GM19043 (cell line): Measurements from ENCODE around the gene TMEM147.

ENCODE experiments used
- ATAC-seq: cut with Tn5 transposase; IDR thresholded peaks from one replicate; pipeline ENCODE4 v1.9.1; 2021; ENCODE audit warnings: low read depth; ENCODE audit not compliant: unreplicated experiment

The TMEM147 gene

DNA sequence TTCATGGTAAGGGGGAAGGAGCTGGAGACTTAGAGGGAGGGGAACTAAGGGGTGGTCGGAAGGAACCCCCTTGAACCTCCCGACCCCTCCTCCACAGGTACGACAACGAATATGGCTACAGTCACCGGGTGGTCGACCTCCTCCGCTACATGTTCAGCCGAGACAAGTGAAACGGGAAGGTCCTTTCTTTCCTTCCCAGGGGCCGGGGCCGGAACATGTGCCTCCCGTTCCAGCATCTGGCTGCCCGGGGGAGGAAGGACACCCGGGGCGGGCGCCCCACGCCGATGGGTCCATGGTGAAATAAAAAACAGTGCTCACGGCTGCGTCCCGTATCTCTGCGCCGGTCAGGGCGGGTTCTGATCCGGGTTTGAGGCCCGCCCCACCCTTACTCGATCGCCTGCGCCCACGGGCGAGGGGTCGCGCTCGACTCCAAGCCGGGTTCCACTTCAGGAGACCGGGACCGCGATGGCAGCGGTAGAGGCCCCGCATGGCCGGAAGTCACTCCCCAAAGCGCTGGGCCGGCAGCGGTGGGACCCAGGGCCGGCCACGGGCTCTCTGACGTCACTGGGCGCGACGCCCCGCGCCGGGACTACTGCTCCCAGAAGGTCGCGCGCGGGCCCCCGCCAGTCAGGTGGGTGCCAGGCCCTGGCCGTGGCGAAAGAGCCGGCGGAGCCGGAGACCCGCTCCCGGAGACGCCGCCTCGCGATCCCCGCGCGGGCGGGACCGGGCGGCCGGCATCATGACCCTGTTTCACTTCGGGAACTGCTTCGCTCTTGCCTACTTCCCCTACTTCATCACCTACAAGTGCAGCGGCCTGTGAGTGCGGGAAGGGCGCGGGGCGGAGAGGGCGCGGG lies at the start of gene TMEM147:
Gene TMEM147 (plus strand): TSS at position 626 of the 854 bp plus-strand sequence. CDS start 114 bp downstream, at position 740.
- peak; percentile 81 for ATAC-seq

DNA sequence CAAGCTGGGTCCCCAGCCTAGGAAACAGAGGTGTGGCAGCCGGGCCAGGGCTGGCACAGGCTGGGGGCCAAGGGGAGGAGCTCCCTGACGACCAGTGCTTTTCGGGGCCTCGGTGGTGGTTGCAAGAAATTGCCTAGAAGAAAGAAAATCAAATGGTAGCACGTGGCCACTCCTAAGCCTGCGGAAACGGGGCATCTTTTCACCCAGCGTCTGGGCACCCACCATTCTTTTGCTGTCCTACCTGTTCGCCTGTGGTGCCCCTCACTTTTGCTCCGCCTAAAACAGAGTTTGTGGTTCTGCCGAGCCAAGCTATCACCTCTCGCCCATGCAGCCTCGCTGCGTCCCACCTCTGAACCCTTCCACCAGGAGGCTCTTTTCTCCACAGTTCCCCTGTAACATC lies 48.0 kb upstream of the TMEM147 start:
- no peak for ATAC-seq

- no peak for ATAC-seq
Measured at GRCh38 chr19:35498220-35498619, 47.2 kb upstream of the TMEM147 start.

GRCh38 chr19:35498984-35499527 lies 46.4 kb upstream of the TMEM147 start:
- no peak for ATAC-seq

GRCh38 chr19:35500611-35501010 lies 44.8 kb upstream of the TMEM147 start:
- no peak for ATAC-seq

DNA sequence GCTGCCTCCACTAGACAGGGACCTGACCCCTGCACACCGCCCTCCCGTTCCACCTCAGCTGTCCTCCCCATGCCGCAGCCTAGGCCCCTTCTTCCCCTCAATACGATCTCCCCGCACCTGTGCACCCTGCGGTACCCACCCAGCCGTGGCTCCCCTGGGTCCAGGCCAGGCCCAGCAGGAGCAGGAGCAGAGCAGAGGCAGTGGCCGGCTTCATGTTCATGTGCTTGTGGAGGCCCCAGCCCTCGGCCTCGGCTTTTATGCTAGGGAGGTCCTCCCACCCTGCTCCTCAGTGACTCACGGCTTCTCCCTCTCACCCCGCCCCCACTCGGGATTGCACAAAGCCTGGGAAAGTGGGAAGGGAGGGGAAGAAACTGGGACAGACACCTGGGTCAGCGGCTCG lies 43.7 kb upstream of the TMEM147 start:
- no peak for ATAC-seq

DNA sequence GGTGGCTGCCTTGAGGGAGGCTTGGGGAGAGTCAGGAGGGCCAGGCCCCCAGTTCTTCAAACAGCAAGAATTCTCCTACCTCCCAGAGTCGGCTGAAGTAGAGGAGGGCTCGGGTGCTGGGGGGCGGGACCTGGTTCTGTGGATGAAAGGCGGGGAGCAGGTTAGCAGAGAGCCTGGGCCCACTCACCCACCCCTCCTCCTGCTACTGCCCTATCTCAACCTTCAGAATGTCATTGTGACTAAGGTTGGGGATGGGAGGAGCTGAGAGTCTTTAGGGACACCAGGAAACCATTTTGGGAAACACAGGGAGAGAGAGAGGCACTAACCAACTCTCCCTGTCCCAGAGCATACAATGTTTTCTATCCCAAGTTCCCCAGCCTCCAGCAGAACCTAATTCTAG lies 42.7 kb upstream of the TMEM147 start:
- ATAC-seq = no peak

GRCh38 chr19:35506011-35506410 lies 39.4 kb upstream of the TMEM147 start:
- no peak for ATAC-seq

- no peak for ATAC-seq
Measured at GRCh38 chr19:35507561-35507960, 37.9 kb upstream of the TMEM147 start.

GRCh38 chr19:35508129-35508528 lies 37.3 kb upstream of the TMEM147 start:
- ATAC-seq = no peak

DNA sequence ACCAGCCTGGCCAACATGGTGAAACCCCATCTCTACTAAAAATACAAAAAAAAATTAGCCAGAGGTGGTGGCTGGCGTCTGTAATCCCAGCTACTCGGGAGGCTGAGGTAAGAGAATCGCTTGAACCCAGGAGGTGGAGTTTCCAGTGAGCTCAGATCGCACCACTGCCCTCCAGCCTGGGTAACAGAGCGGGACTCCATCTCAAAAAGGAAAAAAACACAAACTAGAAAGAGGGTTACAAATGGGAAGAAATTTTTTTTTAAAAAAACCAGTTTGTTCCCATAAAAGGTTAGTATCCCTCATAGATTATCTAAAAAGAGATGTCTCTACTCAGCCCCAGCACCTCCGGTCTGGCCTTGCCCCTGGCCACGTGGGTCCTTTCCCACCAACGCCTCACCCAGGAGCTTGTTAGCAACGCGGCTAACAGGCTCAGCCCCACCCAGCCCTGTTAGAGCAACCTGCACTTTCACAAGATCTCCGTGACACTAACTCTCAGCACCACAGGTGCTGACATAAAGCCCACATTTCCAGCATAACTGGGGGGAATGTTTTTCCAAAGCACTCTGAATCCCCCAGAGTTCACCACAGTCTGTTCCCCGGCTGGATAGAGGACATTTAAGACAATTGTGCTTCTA lies 36.3 kb upstream of the TMEM147 start:
- ATAC-seq = no peak

GRCh38 chr19:35509861-35510625 lies 35.4 kb upstream of the TMEM147 start:
- no peak for ATAC-seq

- no peak for ATAC-seq
Measured at GRCh38 chr19:35510626-35510964, 34.8 kb upstream of the TMEM147 start.

GRCh38 chr19:35511337-35511736 lies 34.1 kb upstream of the TMEM147 start:
- no peak for ATAC-seq

GRCh38 chr19:35512831-35513627 lies 32.4 kb upstream of the TMEM147 start:
- no peak for ATAC-seq

DNA sequence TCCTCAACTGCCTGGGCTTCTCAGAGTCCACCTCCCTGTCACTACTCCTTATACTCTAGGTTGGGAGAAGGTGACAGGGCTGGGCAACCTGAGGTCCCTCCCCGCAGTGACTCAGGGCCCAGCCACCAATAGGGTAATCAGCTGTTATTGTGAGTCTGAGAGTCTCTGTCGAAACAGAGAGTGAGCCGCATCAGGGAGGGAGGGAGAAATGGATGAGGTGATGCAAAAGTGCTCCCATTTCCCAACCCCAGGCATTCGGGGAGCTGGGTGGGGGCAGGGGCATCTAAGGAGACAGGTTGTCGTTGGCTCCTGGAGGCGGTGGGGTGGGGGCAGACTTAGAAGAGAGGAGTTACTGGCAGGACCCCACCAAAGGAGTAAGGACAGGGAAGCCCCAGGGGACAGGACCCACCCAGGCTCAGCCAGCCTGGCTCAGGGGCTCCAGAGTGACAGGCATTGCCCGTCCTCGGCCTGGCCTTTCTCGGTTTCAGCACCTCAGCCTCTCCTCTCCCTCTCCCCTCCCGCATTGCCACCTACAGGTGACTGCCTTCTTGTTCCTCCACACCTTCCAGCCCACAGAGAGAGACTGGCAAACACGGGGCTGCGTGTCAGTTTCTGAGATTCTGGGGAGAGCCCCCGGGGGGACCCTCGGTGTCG lies 31.7 kb upstream of the TMEM147 start, which contains the start of gene DMKN:
Gene DMKN (minus strand): TSS at position 22 of the 654 bp plus-strand sequence. CDS start 174 bp downstream, outside the sequence.
- no peak for ATAC-seq

DNA sequence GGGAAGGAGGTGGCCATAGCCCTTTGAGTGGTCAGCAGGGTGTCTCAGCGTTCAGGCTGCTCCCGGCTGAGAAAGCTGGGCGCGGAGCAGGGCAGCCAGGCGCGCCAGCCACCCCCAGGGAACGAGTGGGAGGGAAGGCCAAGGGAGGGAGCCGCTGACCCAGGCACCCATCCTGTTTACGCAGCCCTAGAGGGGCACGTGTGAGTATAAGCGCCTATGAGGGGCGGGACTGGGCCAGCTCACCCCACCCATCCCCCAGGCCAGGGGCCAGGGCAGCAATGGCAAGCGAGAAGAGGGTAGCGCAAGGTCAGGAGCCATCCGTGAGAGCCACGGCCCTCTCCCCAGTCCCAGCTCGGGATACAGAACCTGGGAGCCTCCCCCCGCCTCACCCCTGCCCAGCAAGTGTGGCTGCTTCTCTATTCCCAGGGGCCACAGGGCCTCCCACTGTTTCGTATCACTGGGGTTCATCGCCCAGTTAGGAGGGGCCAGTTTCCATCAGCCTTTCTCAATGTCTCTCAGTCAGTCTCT lies 31.1 kb upstream of the TMEM147 start:
- ATAC-seq = no peak

GRCh38 chr19:35516310-35516709 lies 29.1 kb upstream of the TMEM147 start:
- ATAC-seq = no peak

GRCh38 chr19:35517342-35517741 lies 28.1 kb upstream of the TMEM147 start:
- ATAC-seq = no peak
